Hippocampal formation (tissue), 2 donors: ENCODE results near the gene KRTAP4-3.
"Not testable (repeated sequence)": the region's sequence is repeated elsewhere in the genome, so short reads cannot be mapped to it uniquely, and the experiment has no call there.

Experiments used
- DNase-seq, 2 donors: peaks; one replicate each; lab custom pipeline; 2025; lab: John Stamatoyannopoulos, UW

The KRTAP4-3 gene

GRCh38 chr17:41117846-41118386 lies 50.1 kb downstream of the KRTAP4-3 start, which contains the start of gene KRTAP4-11:
Gene KRTAP4-11 (minus strand): TSS chr17:41118373. CDS start chr17:41118315, 58 bp downstream.
- DNase-seq: not testable (repeated sequence)
